Stimulated activated CD8-positive, alpha-beta memory T cell treated with anti-CD3 and anti-CD28 coated beads, Interleukin-2, amount 100 ng/mL, for 48 hours (primary cell): ENCODE data around the gene PSMG1.
"Not testable (repeated sequence)": the region's sequence is repeated elsewhere in the genome, so short reads cannot be mapped to it uniquely, and the experiment has no call there.

Experiments
- DNase-seq, 2 donors: peaks; one replicate each; pipeline ENCODE4 v3.0.0-alpha.2; 2020; ENCODE audit warnings: low read depth in 2 of 2

Gene PSMG1

DNA sequence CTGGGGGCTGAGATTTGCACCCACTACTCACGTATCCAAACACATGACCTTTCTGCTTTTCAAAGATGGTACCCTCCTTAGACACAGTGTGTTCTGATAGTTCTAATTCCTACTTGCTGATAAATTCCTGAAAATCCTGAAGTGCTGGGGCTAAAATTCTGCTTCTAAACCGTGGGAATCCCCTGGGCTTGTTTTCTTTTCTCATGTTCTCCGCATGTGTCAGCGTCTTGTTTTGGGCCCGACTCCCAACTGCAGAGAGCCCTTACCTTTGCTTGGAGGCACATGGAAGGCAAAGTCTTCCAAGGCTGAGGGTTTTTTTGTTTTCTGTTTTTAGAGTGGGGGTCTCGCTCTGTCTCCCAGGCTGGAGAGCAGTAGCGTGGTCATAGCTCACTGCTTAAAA, 27.2 kb downstream of the PSMG1 start:
- DNase-seq: no peak

DNA sequence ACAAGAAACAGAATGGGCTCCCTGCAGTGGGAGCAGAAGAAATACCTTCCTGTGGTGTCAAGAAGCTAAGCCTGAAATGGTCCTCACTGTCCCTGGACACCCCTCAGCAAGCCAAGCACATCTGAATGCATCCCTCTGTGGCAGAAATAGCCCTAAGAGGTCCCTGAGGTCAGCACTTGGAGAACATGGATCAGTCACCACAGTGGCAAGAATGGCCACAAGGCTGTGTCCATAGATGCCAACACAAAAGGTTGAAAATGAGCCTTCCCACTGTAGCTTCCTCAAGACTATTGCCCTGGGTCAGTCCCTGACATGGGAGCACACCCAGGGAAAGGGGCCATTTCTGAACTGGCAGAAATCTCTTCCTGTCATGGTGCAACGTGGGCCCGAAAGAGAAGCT, 27.7 kb downstream of the PSMG1 start:
- no peak for DNase-seq

DNA sequence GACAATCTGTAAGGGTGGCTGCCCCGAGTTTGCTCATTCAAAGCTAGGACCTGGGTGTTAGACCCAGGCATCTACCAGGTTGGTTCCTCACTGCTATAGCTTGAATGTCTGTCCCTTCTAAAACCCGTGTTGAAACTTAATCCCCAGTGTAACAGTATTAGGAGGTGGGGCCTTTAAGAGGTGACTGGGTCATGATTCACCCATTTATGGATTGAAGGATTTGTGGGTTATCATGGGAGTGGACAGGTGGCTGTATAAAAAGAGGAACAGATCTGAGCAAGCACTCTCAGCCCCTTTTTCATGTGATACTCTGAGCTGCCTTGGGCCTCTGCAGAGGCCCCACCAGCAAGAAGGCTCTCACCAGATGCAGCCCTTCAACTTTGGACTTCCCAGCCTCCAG, 29.4 kb downstream of the PSMG1 start:
- DNase-seq: no peak

DNA sequence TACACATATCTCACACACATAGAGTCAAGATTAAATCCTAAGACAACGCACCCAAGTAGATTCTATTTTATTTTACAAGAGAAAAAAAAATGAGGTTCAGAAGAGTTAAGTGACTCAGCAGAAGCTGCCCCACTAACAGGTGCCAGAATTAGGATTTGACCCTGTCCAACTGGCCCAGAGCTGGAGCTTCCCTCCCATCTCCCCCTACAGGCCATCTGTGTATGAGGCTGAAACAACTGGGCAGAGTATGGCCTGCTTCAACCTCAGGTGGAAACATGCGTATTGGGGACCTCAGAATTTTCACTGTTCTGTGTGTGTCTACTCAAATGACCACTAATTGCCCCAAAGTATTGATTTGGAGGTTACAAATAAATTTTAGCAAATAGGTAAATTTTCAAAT, 29.9 kb downstream of the PSMG1 start:
- DNase-seq: no peak

GRCh38 chr21:39152271-39152670, 31.0 kb downstream of the PSMG1 start:
- DNase-seq: no peak

DNA sequence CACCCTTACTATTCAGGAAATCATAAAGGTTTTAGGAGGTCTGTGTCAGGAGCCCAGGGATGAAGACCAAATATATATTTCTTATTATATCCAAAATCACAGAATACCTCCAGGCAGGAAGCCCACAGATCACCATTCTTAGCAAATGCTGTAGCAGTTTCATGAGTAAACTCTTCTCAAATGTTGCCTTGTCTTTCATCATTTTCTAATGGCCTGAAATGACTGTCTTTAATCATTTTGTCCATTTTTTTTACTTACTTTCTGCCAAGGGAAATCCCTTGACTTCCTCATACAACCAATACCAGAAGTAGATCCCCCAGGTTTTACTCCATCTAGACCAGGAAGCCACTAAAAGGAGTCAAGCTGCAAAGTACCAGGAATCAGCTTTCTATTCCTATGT, 32.4 kb downstream of the PSMG1 start:
- DNase-seq: no peak

DNA sequence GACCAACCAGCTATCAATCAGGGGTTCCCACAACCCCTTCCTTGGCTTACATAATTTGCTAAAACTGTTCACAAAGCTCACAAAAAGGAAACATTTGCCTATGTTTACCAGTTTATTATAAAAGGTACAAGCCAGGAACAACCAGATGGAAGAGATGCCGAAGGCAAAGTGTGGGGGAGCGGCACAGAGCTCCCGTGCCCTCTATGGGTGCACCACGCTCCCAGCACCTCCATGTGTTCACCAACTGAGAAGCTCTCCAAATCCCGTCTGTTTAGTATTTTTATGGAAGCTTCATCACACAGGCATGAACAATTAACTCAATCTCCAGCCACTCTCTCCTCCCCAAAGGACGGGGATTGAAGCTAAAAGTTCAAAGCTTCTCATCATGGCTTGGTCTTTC, 32.9 kb downstream of the PSMG1 start:
- no peak for DNase-seq

GRCh38 chr21:39149882-39150281, 33.4 kb downstream of the PSMG1 start:
- no peak for DNase-seq

GRCh38 chr21:39148975-39149374, 34.3 kb downstream of the PSMG1 start:
- no peak for DNase-seq

GRCh38 chr21:39144191-39144590, 39.1 kb downstream of the PSMG1 start:
- no peak for DNase-seq

DNA sequence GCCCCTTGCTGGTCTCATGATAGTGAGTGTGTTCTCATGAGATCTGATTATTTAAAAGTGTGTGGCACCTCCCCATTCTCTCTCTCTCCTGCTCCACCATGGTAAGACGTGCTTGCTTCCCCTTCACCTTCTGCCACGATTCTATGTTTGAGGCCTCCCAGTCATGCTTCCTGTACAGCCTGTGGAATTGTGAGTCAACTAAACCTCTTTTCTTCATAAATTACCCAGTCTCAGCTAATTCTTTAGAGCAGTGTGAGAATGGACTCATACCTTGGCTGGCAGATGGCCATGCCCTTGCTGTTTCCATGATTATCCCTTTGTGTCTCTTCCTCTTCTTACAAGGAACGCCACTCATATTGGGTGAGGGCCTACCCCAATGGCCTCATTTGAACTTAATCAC, 40.3 kb downstream of the PSMG1 start:
- DNase-seq: no peak

DNA sequence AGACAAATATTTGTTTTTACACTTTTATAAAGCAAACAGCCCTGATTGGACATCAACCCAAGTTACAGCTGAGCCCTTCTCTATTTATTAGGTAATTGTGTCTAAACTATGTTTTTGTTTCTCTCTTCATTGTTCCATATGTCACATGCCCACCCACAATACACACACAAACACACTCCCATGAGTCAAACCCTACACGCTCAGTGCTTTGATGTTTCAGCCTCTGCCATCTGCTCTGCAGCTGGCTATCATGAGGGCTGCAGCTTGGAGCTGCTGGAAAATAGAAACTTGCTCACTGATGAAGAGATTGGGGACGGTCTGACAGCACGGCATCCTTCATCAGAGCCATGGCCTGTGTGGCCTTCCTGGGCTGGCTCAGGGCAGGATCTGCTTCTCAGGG, 41.7 kb downstream of the PSMG1 start:
- no peak for DNase-seq

- no peak for DNase-seq
Measured at GRCh38 chr21:39137248-39138178, 45.7 kb downstream of the PSMG1 start.

GRCh38 chr21:39136711-39137110, 46.5 kb downstream of the PSMG1 start:
- no peak for DNase-seq

- not testable (repeated sequence) for DNase-seq
Measured at GRCh38 chr21:39136138-39136537, 47.1 kb downstream of the PSMG1 start.

- DNase-seq: no peak
Measured at GRCh38 chr21:39134288-39134810, 48.9 kb downstream of the PSMG1 start.

DNA sequence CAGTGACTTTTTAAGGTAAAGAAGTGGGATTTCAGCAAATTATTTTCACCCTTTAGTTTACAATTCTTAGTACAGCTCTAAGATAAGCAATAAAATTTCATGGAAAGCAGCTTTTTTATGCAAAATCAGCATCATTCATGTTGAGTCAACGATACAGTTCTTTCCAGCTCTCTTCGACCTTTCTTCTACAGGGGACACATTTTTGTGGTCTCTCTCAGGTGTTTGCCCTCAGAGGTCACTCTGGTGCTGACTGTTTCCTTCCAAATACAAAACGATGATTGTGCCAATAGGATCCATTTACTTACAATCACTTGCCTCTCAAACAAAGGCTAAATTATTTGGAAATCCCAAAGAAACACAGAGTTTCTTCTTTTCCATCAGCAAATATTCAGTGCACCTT, 51.0 kb downstream of the PSMG1 start:
- no peak for DNase-seq

DNA sequence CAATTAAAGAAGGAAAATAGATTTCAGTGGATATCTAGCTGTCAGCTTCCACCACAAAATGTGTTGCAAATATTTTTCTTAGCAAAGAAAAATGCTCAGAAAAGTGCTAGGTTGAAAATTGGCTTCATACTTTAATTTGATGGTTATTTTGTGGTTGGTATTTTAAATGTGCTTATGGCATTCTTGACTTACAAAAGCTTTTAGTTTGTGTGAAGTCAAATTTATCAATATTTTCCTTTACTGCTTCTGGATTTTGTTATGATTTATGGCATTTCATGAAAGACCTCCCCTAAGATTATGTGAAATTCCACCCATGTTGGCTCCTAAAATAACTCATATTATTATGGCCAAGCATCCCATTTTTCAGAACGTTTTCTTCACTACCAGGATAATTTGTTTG, 51.5 kb downstream of the PSMG1 start:
- DNase-seq: no peak

DNA sequence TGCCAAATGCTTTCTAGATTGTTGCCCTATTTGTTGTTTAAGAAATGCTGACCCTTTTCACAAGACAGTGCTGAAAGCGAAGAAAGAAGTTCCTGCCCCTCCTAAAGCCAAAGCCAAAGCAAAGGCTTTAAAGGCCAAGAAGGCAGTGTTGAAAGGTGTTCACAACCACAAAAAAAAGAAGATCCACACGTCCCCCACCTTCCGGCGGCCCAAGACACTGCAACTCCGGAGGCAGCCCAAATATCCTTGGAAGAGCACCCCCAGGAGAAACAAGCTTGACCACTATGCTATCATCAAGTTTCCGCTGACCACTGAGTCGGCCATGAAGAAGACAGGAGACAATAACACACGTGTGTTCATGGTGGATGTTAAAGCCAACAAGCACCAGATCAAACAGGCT, 55.7 kb downstream of the PSMG1 start:
- DNase-seq: no peak

GRCh38 chr21:39126486-39126806, 56.8 kb downstream of the PSMG1 start:
- no peak for DNase-seq

DNA sequence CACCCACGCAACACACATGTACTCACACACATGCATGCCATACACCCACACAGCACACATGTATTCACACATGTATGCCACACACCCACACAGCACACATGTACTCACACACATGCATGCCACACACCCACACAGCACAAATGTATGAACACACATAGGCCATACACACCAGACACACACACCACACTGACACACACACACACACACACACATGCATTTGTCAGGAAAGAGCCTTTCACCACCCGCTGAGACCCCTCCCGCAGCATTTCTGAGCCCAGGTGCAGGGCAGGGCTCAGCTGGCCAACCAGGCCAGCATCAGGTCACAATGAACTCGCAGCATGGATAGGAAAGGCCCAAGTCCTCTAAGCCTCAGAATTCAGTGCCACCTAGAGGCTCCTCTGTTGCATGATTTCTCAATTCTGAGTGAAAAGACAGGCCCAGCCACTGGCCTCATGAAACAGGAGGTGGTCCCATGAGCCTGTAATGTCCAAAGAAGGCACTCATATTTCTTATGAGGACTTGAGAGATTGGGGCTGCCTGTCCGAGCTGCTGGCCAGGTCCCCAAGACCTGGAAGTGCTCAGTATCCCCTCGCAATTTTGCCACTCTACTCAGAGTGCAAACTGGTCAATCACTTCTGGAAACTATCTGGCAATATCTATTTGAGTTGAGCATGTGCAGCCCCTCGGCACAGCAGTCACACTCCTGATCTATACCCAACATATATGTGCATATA, 57.3 kb downstream of the PSMG1 start:
- DNase-seq: no peak
